K562 (cell line): ENCODE results near the gene MBD4. TPM values are rescaled to one million over a fixed set of nuclear protein-coding genes. Genes with fewer than 3 reads are reported as not detected.

Experiments used
- ATAC-seq: fragments of 200-7000 bp; cut with Tn5 transposase; 3 replicates; pipeline ENCODE4 v1.9.1; 2020; ENCODE audit warnings: moderate library complexity
- BruUV-seq: library from RNA; stranded (reverse); fragments of 400-500 nt; replicated peaks from 2 replicates; lab custom pipeline; 2021; lab: Mats Ljungman, UMichigan
- CTCF ChIA-PET: fragments of 300-600 bp; formaldehyde crosslinking; extraction: SDS; loops from one replicate; lab custom pipeline; 2021; ENCODE audit warnings: low intra/inter-chr PET ratio; lab: Yijun Ruan, JAX
- POLR2A ChIA-PET: fragments of 300-600, 350-650 bp; sonication (Branson Sonifier 250); formaldehyde crosslinking; extraction: SDS; loops from one replicate; lab custom pipeline; 2021; ENCODE audit warnings: antibody characterized with exemption, inconsistent platforms; lab: Yijun Ruan, JAX
- DNase-seq, 4 experiments: peaks; one replicate each; pipeline versions ENCODE4 v3.0.0 to v3.0.0-alpha.2; 2011 to 2018; ENCODE audit warnings: low spot score in 3 of 4, mixed read lengths in 3 of 4; ENCODE audit errors: extremely low read depth in 1 of 4
- FAIRE-seq: peaks from 2 replicates; lab custom pipeline; 2011; peaks lifted over from hg19 to GRCh38; lab: Jason Lieb, UNC
- H2AFZ ChIP-seq: 2 replicates; pipeline ENCODE4 v1.6.0; 2011; ENCODE audit warnings: low read depth, low read length, control low read depth, inconsistent platforms
- H3K27ac ChIP-seq: fragments of 200-600 bp; 3 replicates; pipeline ENCODE4 v1.8.0; 2011; ENCODE audit warnings: low read depth, mild to moderate bottlenecking, control low read depth, inconsistent platforms, low read length, moderate library complexity, mixed read lengths; ENCODE audit errors: extremely low read depth
- H3K27me3 ChIP-seq, 2 experiments: fragments of 300-600 bp in 1 of 2; 2 replicates in 1 of 2; 3 replicates in 1 of 2; pipeline versions ENCODE4 v1.6.0 to v1.8.0; 2011; ENCODE audit warnings: inconsistent platforms in 2 of 2, low read length in 2 of 2, mild to moderate bottlenecking in 1 of 2, mixed read lengths in 1 of 2, moderate library complexity in 1 of 2; ENCODE audit not compliant: control insufficient read depth in 2 of 2, insufficient read depth in 2 of 2
- H3K36me3 ChIP-seq: fragments of 300-600 bp; 3 replicates; pipeline ENCODE4 v1.8.0; 2011; ENCODE audit warnings: mild to moderate bottlenecking, low read length, inconsistent platforms; ENCODE audit not compliant: control insufficient read depth, insufficient read depth
- H3K4me1 ChIP-seq, 2 experiments: fragments of 200-600 bp in 1 of 2; replicated peaks in 1 of 2; 2 replicates in 1 of 2; 3 replicates in 1 of 2; pipeline versions ENCODE4 v1.5.1 to v1.8.0; 2011; ENCODE audit warnings: inconsistent platforms in 2 of 2, low read length in 2 of 2, mild to moderate bottlenecking in 1 of 2, mixed read lengths in 1 of 2, moderate library complexity in 1 of 2; ENCODE audit not compliant: control insufficient read depth in 2 of 2, insufficient read depth in 2 of 2
- H3K4me2 ChIP-seq: 2 replicates; pipeline ENCODE4 v1.6.1; 2011; ENCODE audit warnings: low read length, control low read depth, inconsistent platforms, mixed read lengths; ENCODE audit not compliant: insufficient read depth
- H3K4me3 ChIP-seq: fragments of 200-600 bp; sonication (generic), shearing (Covaris generic); 2 replicates; pipeline ENCODE4 v1.5.1; 2016; ENCODE audit warnings: control low read depth, inconsistent platforms
- H3K79me2 ChIP-seq: fragments of 200-600 bp; 3 replicates; pipeline ENCODE4 v1.8.0; 2011; ENCODE audit warnings: low read length, inconsistent platforms; ENCODE audit not compliant: control insufficient read depth, insufficient read depth
- H3K9ac ChIP-seq, 2 experiments: 2 replicates each; pipeline versions ENCODE4 v1.6.0 to v1.6.1; 2011; ENCODE audit warnings: low read depth in 2 of 2, low read length in 2 of 2, control low read depth in 1 of 2, inconsistent platforms in 1 of 2, mild to moderate bottlenecking in 1 of 2, mixed read lengths in 1 of 2; ENCODE audit not compliant: insufficient read depth in 1 of 2
- H3K9me1 ChIP-seq: one replicate; pipeline ENCODE4 v1.6.0; 2011; ENCODE audit warnings: inconsistent platforms, mild to moderate bottlenecking, low read length, moderate library complexity; ENCODE audit not compliant: control insufficient read depth, insufficient read depth
- H3K9me3 ChIP-seq: replicated peaks from 2 replicates; pipeline ENCODE4 v1.5.1; 2011; ENCODE audit warnings: low read depth, low read length, inconsistent platforms; ENCODE audit not compliant: control insufficient read depth, insufficient read depth
- H4K20me1 ChIP-seq: replicated peaks from 2 replicates; pipeline ENCODE4 v1.6.1; 2011; ENCODE audit warnings: low read length, inconsistent platforms, mixed read lengths; ENCODE audit not compliant: control insufficient read depth, insufficient read depth
- ARID1B ChIP-seq: fragments of 450-650 bp; IDR thresholded peaks from 2 replicates; pipeline ENCODE4 v1.6.1; 2016; ENCODE audit warnings: antibody characterized with exemption, mild to moderate bottlenecking, inconsistent platforms
- CHD2 ChIP-seq: IDR thresholded peaks from 2 replicates; pipeline ENCODE4 v1.6.1; 2011; ENCODE audit warnings: low read depth, low read length
- CTCF ChIP-seq, 3 experiments: IDR thresholded peaks in 2 of 3; conservative IDR thresholded peaks in 1 of 3; 2 replicates each; pipeline ENCODE4 v1.5.1; 2011 to 2012; ENCODE audit warnings: low read length in 3 of 3, mild to moderate bottlenecking in 3 of 3, control low read depth in 2 of 3, improper control_type of control experiment in 1 of 3, inconsistent platforms in 1 of 3, low read depth in 1 of 3, mixed read lengths in 1 of 3, moderate library complexity in 1 of 3; ENCODE audit not compliant: insufficient read depth in 2 of 3
- DACH1 ChIP-seq: fragments of 450-650 bp; IDR thresholded peaks from 2 replicates; pipeline ENCODE4 v1.6.1; 2018; ENCODE audit not compliant: partially characterized antibody
- RAD21 ChIP-seq, 2 experiments: fragments of 250-450 bp in 1 of 2; fragments of 450-650 bp in 1 of 2; sonication (Bioruptor Pico) in 1 of 2; formaldehyde crosslinking in 1 of 2; IDR thresholded peaks in 1 of 2; conservative IDR thresholded peaks in 1 of 2; 2 replicates each; pipeline versions ENCODE4 v1.4.0 to v1.8.0; 2020 to 2022; ENCODE audit warnings: mild to moderate bottlenecking in 2 of 2, moderate library complexity in 1 of 2
- RNF2 ChIP-seq: sonication (generic); IDR thresholded peaks from 2 replicates; pipeline ENCODE4 v1.6.1; 2016
- SFPQ ChIP-seq: fragments of 200-400 bp; formaldehyde crosslinking; IDR thresholded peaks from 2 replicates; pipeline ENCODE4 v1.6.1; 2017; ENCODE audit warnings: mild to moderate bottlenecking, low read depth, low read length, moderate library complexity
- SMARCA4 ChIP-seq: fragments of 450-650 bp; IDR thresholded peaks from 2 replicates; pipeline ENCODE4 v1.6.1; 2016
- ZBTB26 ChIP-seq: fragments of 450-650 bp; formaldehyde crosslinking; IDR thresholded peaks from 2 replicates; pipeline ENCODE4 v1.4.0; 2022; ENCODE audit warnings: missing genetic modification characterization
- ZNF212 ChIP-seq: fragments of 450-650 bp; formaldehyde crosslinking; IDR thresholded peaks from 2 replicates; pipeline ENCODE4 v1.4.0; 2020; ENCODE audit warnings: mild to moderate bottlenecking
- ZNF347 ChIP-seq: fragments of 450-650 bp; formaldehyde crosslinking; IDR thresholded peaks from 2 replicates; pipeline ENCODE4 v1.4.0; 2020; ENCODE audit warnings: low read depth, mild to moderate bottlenecking, moderate library complexity
- ZNF408 ChIP-seq: fragments of 250-450 bp; sonication (Bioruptor Pico); IDR thresholded peaks from 2 replicates; pipeline ENCODE4 v1.4.0; 2020; ENCODE audit warnings: low read depth, mild to moderate bottlenecking, moderate library complexity
- ZNF778 ChIP-seq: fragments of 450-650 bp; formaldehyde crosslinking; IDR thresholded peaks from 2 replicates; pipeline ENCODE4 v1.4.0; 2020; ENCODE audit warnings: mild to moderate bottlenecking, moderate library complexity
- WGBS: fragments of 100-300 bp; shearing (Covaris generic); methylation state at CpG from one replicate; pipeline ENCODE4 v1.1.6; 2016; ENCODE audit warnings: low coverage, mixed read lengths; ENCODE audit not compliant: insufficient coverage; ENCODE audit errors: missing lambda C conversion rate; 5-methylcytosine and 5-hydroxymethylcytosine counted together
- in situ Hi-C: fragments of 300-500 bp; cut with MboI; formaldehyde crosslinking; loops from 4 replicates; pipeline ENCODE4 v1.15.0; 2018; ENCODE audit warnings: inconsistent platforms, mixed read lengths
- intact Hi-C: fragments of 100-400 bp; cut with micrococcal nuclease; formaldehyde crosslinking; loops from 2 replicates; pipeline ENCODE4 v1.14.2; 2022
- polyA plus RNA-seq, 8 experiments: library from polyadenylated mRNA; depleted of rRNA in 4 of 8; stranded (reverse) in 5 of 8; unstranded in 3 of 8; fragments of >200 nt; fragmentation: Nextera tagmentation in 2 of 8; fragmentation: Illumina TruSeq in 1 of 8; extraction: Ambion mirVana in 2 of 8; extraction: Trizol in 1 of 8; gene quantifications; 2 replicates each; pipeline versions ENCODE4 v1.2.1 to v1.2.3, GENCODE V29; 2011 to 2014; ENCODE audit warnings: inconsistent platforms in 1 of 8, missing spikeins in 1 of 8
- total RNA-seq, 7 experiments: library from RNA; depleted of rRNA in 6 of 7; stranded (reverse); fragments of >200 nt in 6 of 7; fragmentation: Illumina TruSeq in 2 of 7; extraction: Trizol in 2 of 7; gene quantifications; 2 replicates each; pipeline versions ENCODE4 v1.2.1 to v1.2.3, GENCODE V29; 2011 to 2021; ENCODE audit warnings: low replicate concordance in 1 of 7

The MBD4 gene
- total and polyA plus RNA-seq, 9 of the 15 experiments (the other 6 are each of a cell fraction or from before 2014, with no cell fraction given): 13.3 to 63.9 (median 39.0) TPM

GRCh38 chr3:129439226-129439816, 427 bp downstream of the MBD4 start (continued):
- TF ChIP-seq ZNF778 (CRISPR knock-in tag) (no peak), ZNF212 (no peak)

GRCh38 chr3:129435367-129435766, 4.4 kb downstream of the MBD4 start:
- H3K4me3 ChIP-seq: no peak overlapping the region
- no peaks in the 10 kb centered on the region for H3K9me3 ChIP-seq
- no peaks in the 10 kb centered on the region for H3K9me1 ChIP-seq
- 0 out of 4 replicates have a peak, but pooled peaks of 1 of the 2 experiments have one; percentile 13 for TF ChIP-seq RAD21 (CRISPR knock-in tag; conservative IDR thresholded peaks at IDR 0.05 in 1 of 2, IDR thresholded peaks at IDR 0.05 in 1 of 2)
- TF ChIP-seq RNF2: no peak
- no peak for TF ChIP-seq ARID1B
- no peak for TF ChIP-seq ZNF347
- TF ChIP-seq CHD2: no peak
- no peak for TF ChIP-seq SMARCA4
- TF ChIP-seq DACH1: no peak
- TF ChIP-seq SFPQ: no peak
- TF ChIP-seq CTCF (IDR thresholded peaks at IDR 0.05 in 2 of 3, conservative IDR thresholded peaks at IDR 0.05 in 1 of 3; ENCODE audit: insufficient read depth in 2 of 3, low read depth in 1 of 3, low read length in 3 of 3): peak in 1 of 3 experiments; percentile 22; a peak in 1 of 6 replicates
- TF ChIP-seq ZNF408: no peak
- no peak for TF ChIP-seq ZBTB26 (CRISPR knock-in tag)
- TF ChIP-seq, all 486 proteins: peak for 2
- Histone ChIP-seq H3K79me2 (peaks cover 61% of the 10 kb centered on the region), H3K36me3 (peaks cover 75% of the 10 kb centered on the region), H3K4me1 (peaks cover 3 to 16% of the 10 kb centered on the region in 2 experiments; a peak in 4 of 5 replicates), H3K27me3 (no peaks in the 10 kb centered on the region), H3K27ac (no peak overlapping the region), H3K4me2 (no peak overlapping the region; the same call in 1 of the 2 replicates), H2AFZ (no peak overlapping the region), H4K20me1 (no peaks in the 10 kb centered on the region), H3K9ac (peak overlapping the region in 1 of 2 experiments; percentile 18; a peak in 1 of 4 replicates)
- intact Hi-C loops (loop anchor here (5.0 kb wide), 3 partner anchors 38 to 108 kb away; no protein-coding TSS in a partner anchor), in situ Hi-C loops (no loop called here)
- DNase-seq: no peak
- FAIRE-seq: no peak
- ChIA-PET POLR2A (interaction anchor here (0.6 kb wide), 2 partner anchors 11 to 22 kb away, joined by 3 read pairs; no protein-coding TSS in a partner anchor), CTCF (no interaction called here)
- 73% methylated on average over 1 of the region's 1 CpG for WGBS
- no TSS peak for BruUV-seq
- ATAC-seq: no peak
